Naive thymus-derived CD4-positive, alpha-beta T cell (primary cell): ENCODE measurements around the gene ZMYND8. TPM values are rescaled to one million over a fixed set of nuclear protein-coding genes. Genes with fewer than 3 reads are reported as not detected.
A peak's percentile ranks its signal among the peaks of the same experiment; 100 is the strongest.
"Not testable (repeated sequence)": the region's sequence is repeated elsewhere in the genome, so short reads cannot be mapped to it uniquely, and the experiment has no call there.

Experiments used
- ATAC-seq: fragments of 150-1000 bp; cut with Tn5 transposase; 2 replicates; pipeline ENCODE4 v1.10.0; 2021; ENCODE audit warnings: mild to moderate bottlenecking, moderate library complexity
- CTCF ChIA-PET: fragments of 350-600 bp; sonication (Branson Sonifier 250); formaldehyde crosslinking; loops from one replicate; lab custom pipeline; 2021; ENCODE audit warnings: antibody characterized with exemption; lab: Charles Lee
- POLR2A ChIA-PET: fragments of 350-600 bp; sonication (Branson Sonifier 250); formaldehyde crosslinking; loops from one replicate; lab custom pipeline; 2021; ENCODE audit warnings: antibody characterized with exemption, inconsistent platforms; lab: Charles Lee
- DNase-seq, 9 donors: peaks; one replicate each; pipeline versions ENCODE4 v3.0.0 to v3.0.0-alpha.2; 2020 to 2022; ENCODE audit warnings: mixed read lengths in 1 of 9
- H3K27ac ChIP-seq: one replicate; pipeline ENCODE4 v1.7.0; 2013; ENCODE audit warnings: mild to moderate bottlenecking, low read depth, low read length, moderate library complexity
- H3K27me3 ChIP-seq, 2 donors: one replicate each; pipeline ENCODE4 v1.7.0; 2013; ENCODE audit warnings: low read length in 2 of 2, mild to moderate bottlenecking in 2 of 2, moderate library complexity in 2 of 2; ENCODE audit not compliant: control insufficient read depth in 2 of 2, insufficient read depth in 2 of 2
- H3K36me3 ChIP-seq, 3 experiments: 1 replicate in 2 of 3; 2 replicates in 1 of 3; pipeline ENCODE4 v1.7.0; 2013; ENCODE audit warnings: low read length in 3 of 3, mild to moderate bottlenecking in 3 of 3, moderate library complexity in 1 of 3; ENCODE audit not compliant: insufficient read depth in 3 of 3, control insufficient read depth in 2 of 3
- H3K4me1 ChIP-seq, 2 donors: one replicate each; pipeline ENCODE4 v1.7.0; 2013; ENCODE audit warnings: low read length in 2 of 2, mild to moderate bottlenecking in 2 of 2, moderate library complexity in 1 of 2; ENCODE audit not compliant: control insufficient read depth in 2 of 2, insufficient read depth in 2 of 2
- H3K4me3 ChIP-seq: 2 replicates; pipeline ENCODE4 v1.7.0; 2013; ENCODE audit warnings: mild to moderate bottlenecking, low read length
- H3K9me3 ChIP-seq, 3 experiments: 1 replicate in 2 of 3; 2 replicates in 1 of 3; pipeline ENCODE4 v1.7.0; 2013; ENCODE audit warnings: low read length in 3 of 3; ENCODE audit not compliant: control insufficient read depth in 2 of 3
- H3K27ac Mint-ChIP-seq, 9 donors: one replicate each; pipeline ENCODE4 v1.8.0; 2020 to 2022; ENCODE audit warnings: mixed read lengths in 9 of 9, mild to moderate bottlenecking in 8 of 9, moderate library complexity in 5 of 9, inconsistent platforms in 2 of 9
- H3K27me3 Mint-ChIP-seq, 5 donors: one replicate each; pipeline ENCODE4 v1.8.0; 2021 to 2022; ENCODE audit warnings: mixed read lengths in 5 of 5, mild to moderate bottlenecking in 1 of 5
- H3K36me3 Mint-ChIP-seq, 5 donors: one replicate each; pipeline ENCODE4 v1.8.0; 2020 to 2022; ENCODE audit warnings: mixed read lengths in 5 of 5, mild to moderate bottlenecking in 3 of 5, inconsistent platforms in 1 of 5
- H3K4me1 Mint-ChIP-seq, 7 donors: one replicate each; pipeline ENCODE4 v1.8.0; 2020 to 2022; ENCODE audit warnings: mixed read lengths in 7 of 7, mild to moderate bottlenecking in 3 of 7, inconsistent platforms in 1 of 7
- H3K4me3 Mint-ChIP-seq, 10 donors: one replicate each; pipeline ENCODE4 v1.8.0; 2020 to 2022; ENCODE audit warnings: mild to moderate bottlenecking in 10 of 10, mixed read lengths in 10 of 10, moderate library complexity in 6 of 10, inconsistent platforms in 2 of 10
- H3K9me3 Mint-ChIP-seq, 11 donors: one replicate each; pipeline ENCODE4 v1.8.0; 2020 to 2022; ENCODE audit warnings: mixed read lengths in 11 of 11, mild to moderate bottlenecking in 4 of 11, inconsistent platforms in 1 of 11, moderate library complexity in 1 of 11
- intact Hi-C, 2 donors: fragments of 100-400 bp; cut with micrococcal nuclease; formaldehyde crosslinking; loops; one replicate each; pipeline ENCODE4 v1.15.1; 2023
- polyA plus RNA-seq, 2 donors: library from polyadenylated mRNA; unstranded; fragments of 300-500 nt; fragmentation: Illumina TruSeq; gene quantifications; one replicate each; pipeline ENCODE4 v1.2.3, GENCODE V29; 2021
- total RNA-seq, 6 experiments: library from RNA in 5 of 6; stranded (reverse) in 5 of 6; gene quantifications; 1 replicate in 5 of 6; 2 replicates in 1 of 6; pipeline ENCODE4 v1.2.3 and lab custom pipeline; 2021 to 2026

Gene ZMYND8
- total and polyA plus RNA-seq, 7 experiments from 2014 or later = 12.7 to 83.0 (median 63.7) TPM

- ChIA-PET CTCF (interaction anchor here (0.6 kb wide), 1 partner anchor 28 kb away, joined by 3 read pairs; no protein-coding TSS in a partner anchor), POLR2A (no interaction called here)
- H3K27ac Mint-ChIP-seq = peak overlapping the region in 3 of 9 donors; percentile 13 to 76 (median 36)
- peaks cover 0 to 9% (median 4%) of the 10 kb centered on the region in 7 donors for H3K4me1 Mint-ChIP-seq
- intact Hi-C loops = no loop called here
- DNase-seq (no peak), ATAC-seq (no peak)
- no peaks in the 10 kb centered on the region for H3K9me3 ChIP-seq
- no peak overlapping the region for H3K4me3 Mint-ChIP-seq
- no peaks in the 10 kb centered on the region for H3K9me3 Mint-ChIP-seq
- peaks cover 26 to 71% (median 31%) of the 10 kb centered on the region in 3 experiments for H3K36me3 ChIP-seq
- peaks cover 19 to 48% (median 32%) of the 10 kb centered on the region in 5 donors for H3K36me3 Mint-ChIP-seq
- H3K27ac ChIP-seq = no peak overlapping the region
- H3K4me3 ChIP-seq = no peak overlapping the region
- H3K27me3 Mint-ChIP-seq = no peaks in the 10 kb centered on the region
- H3K4me1 ChIP-seq = no peaks in the 10 kb centered on the region
- no peaks in the 10 kb centered on the region for H3K27me3 ChIP-seq
Measured at GRCh38 chr20:47244451-47244850, 112.0 kb downstream of the ZMYND8 start.

GRCh38 chr20:47243532-47244305 lies 112.8 kb downstream of the ZMYND8 start:
- Histone ChIP-seq H3K4me3 (no peak overlapping the region), H3K9me3 (no peaks in the 10 kb centered on the region), H3K36me3 (peaks cover 19 to 71% (median 30%) of the 10 kb centered on the region in 3 experiments), H3K27me3 (no peaks in the 10 kb centered on the region), H3K4me1 (no peaks in the 10 kb centered on the region), H3K27ac (no peak overlapping the region)
- no peaks in the 10 kb centered on the region for H3K9me3 Mint-ChIP-seq
- ATAC-seq (no peak), DNase-seq (no peak)
- intact Hi-C loops = no loop called here
- H3K27ac Mint-ChIP-seq = peak overlapping the region in 7 of 9 donors; percentile 13 to 84 (median 38)
- H3K27me3 Mint-ChIP-seq = no peaks in the 10 kb centered on the region
- ChIA-PET CTCF (no interaction called here), POLR2A (interaction anchor here (0.6 kb wide), 1 partner anchor 411 kb away, joined by 4 read pairs; no protein-coding TSS in a partner anchor)
- no peak overlapping the region for H3K4me3 Mint-ChIP-seq
- H3K36me3 Mint-ChIP-seq = peaks cover 15 to 49% (median 26%) of the 10 kb centered on the region in 5 donors
- peaks cover 0 to 9% (median 4%) of the 10 kb centered on the region in 7 donors for H3K4me1 Mint-ChIP-seq

GRCh38 chr20:47243003-47243402 lies 113.5 kb downstream of the ZMYND8 start:
- no peak for ATAC-seq
- peak overlapping the region in 3 of 9 donors; percentile 17 to 84 (median 38) for H3K27ac Mint-ChIP-seq
- H3K4me3 Mint-ChIP-seq = no peak overlapping the region
- no peak overlapping the region for H3K4me3 ChIP-seq
- H3K36me3 Mint-ChIP-seq = peaks cover 11 to 50% (median 24%) of the 10 kb centered on the region in 5 donors
- H3K27me3 ChIP-seq = no peaks in the 10 kb centered on the region
- H3K36me3 ChIP-seq = peaks cover 20 to 71% (median 24%) of the 10 kb centered on the region in 3 experiments
- ChIA-PET POLR2A (interaction anchor here (0.6 kb wide), 1 partner anchor 412 kb away, joined by 4 read pairs; no protein-coding TSS in a partner anchor), CTCF (no interaction called here)
- no peak overlapping the region for H3K27ac ChIP-seq
- no peaks in the 10 kb centered on the region for H3K27me3 Mint-ChIP-seq
- H3K4me1 ChIP-seq = no peaks in the 10 kb centered on the region
- H3K9me3 Mint-ChIP-seq = no peaks in the 10 kb centered on the region
- no peak for DNase-seq
- no peaks in the 10 kb centered on the region for H3K9me3 ChIP-seq
- H3K4me1 Mint-ChIP-seq = peaks cover 0 to 9% (median 0%) of the 10 kb centered on the region in 7 donors
- intact Hi-C loops = no loop called here

GRCh38 chr20:47241345-47241781 lies 115.1 kb downstream of the ZMYND8 start:
- ATAC-seq = no peak
- H3K4me3 ChIP-seq = no peak overlapping the region

GRCh38 chr20:47240096-47240495 lies 116.4 kb downstream of the ZMYND8 start:
- H3K4me3 ChIP-seq, H3K4me1 ChIP-seq, H3K4me3 Mint-ChIP-seq, ATAC-seq, H3K9me3 ChIP-seq, H3K27me3 ChIP-seq, intact Hi-C loops, POLR2A ChIA-PET, DNase-seq, H3K4me1 Mint-ChIP-seq, CTCF ChIA-PET, H3K9me3 Mint-ChIP-seq, H3K27ac ChIP-seq, H3K27me3 Mint-ChIP-seq: not testable (repeated sequence)
- peaks cover 15 to 71% (median 22%) of the 10 kb centered on the region in 3 experiments for H3K36me3 ChIP-seq
- Mint-ChIP-seq H3K27ac (peak overlapping the region in 1 of 9 donors; percentile 87), H3K36me3 (peaks cover 15 to 50% (median 17%) of the 10 kb centered on the region in 5 donors)

More at GRCh38 chr20:47241345-47241781, 115.1 kb downstream of the ZMYND8 start:
- H3K27me3 Mint-ChIP-seq = no peaks in the 10 kb centered on the region
- no peak for DNase-seq
- peaks cover 23 to 71% (median 26%) of the 10 kb centered on the region in 3 experiments for H3K36me3 ChIP-seq
- POLR2A ChIA-PET = interaction anchor here (0.6 kb wide), 1 partner anchor 1600 kb away, joined by 3 read pairs; no protein-coding TSS in a partner anchor
- no peaks in the 10 kb centered on the region for H3K27me3 ChIP-seq
- H3K27ac ChIP-seq = no peak overlapping the region
- intact Hi-C loops = no loop called here
- peaks cover 0 to 9% (median 0%) of the 10 kb centered on the region in 7 donors for H3K4me1 Mint-ChIP-seq
- H3K9me3 ChIP-seq = no peaks in the 10 kb centered on the region
- H3K4me1 ChIP-seq = no peaks in the 10 kb centered on the region
- peaks cover 14 to 53% (median 18%) of the 10 kb centered on the region in 5 donors for H3K36me3 Mint-ChIP-seq
- H3K27ac Mint-ChIP-seq = peak overlapping the region in 1 of 9 donors; percentile 18
- no peak overlapping the region for H3K4me3 Mint-ChIP-seq
- CTCF ChIA-PET = interaction anchor here (0.6 to 1.6 kb wide), 4 partner anchors 11 to 1380 kb away, joined by 3 to 7 read pairs (median 4); no protein-coding TSS in a partner anchor
- no peaks in the 10 kb centered on the region for H3K9me3 Mint-ChIP-seq

- H3K36me3 Mint-ChIP-seq = peaks cover 15 to 50% (median 17%) of the 10 kb centered on the region in 5 donors
- peak overlapping the region in 1 of 9 donors; percentile 87 for H3K27ac Mint-ChIP-seq
- H3K9me3 ChIP-seq = no peaks in the 10 kb centered on the region
- no peak overlapping the region for H3K27ac ChIP-seq
- no peak overlapping the region for H3K4me3 Mint-ChIP-seq
- H3K4me1 ChIP-seq = no peaks in the 10 kb centered on the region
- no peak overlapping the region for H3K4me3 ChIP-seq
- H3K9me3 Mint-ChIP-seq = peaks cover 0 to 2% (median 0%) of the 10 kb centered on the region in 11 donors
- H3K27me3 ChIP-seq = no peaks in the 10 kb centered on the region
- DNase-seq = no peak
- no peak for ATAC-seq
- H3K4me1 Mint-ChIP-seq = peaks cover 0 to 5% (median 0%) of the 10 kb centered on the region in 7 donors
- intact Hi-C loops = no loop called here
- H3K36me3 ChIP-seq = peaks cover 15 to 70% (median 18%) of the 10 kb centered on the region in 3 experiments
- no peaks in the 10 kb centered on the region for H3K27me3 Mint-ChIP-seq
- ChIA-PET CTCF (no interaction called here), POLR2A (no interaction called here)
Measured at GRCh38 chr20:47239719-47240067, 116.8 kb downstream of the ZMYND8 start.
